ENCODE measurements around the gene LIN54. TPM values are rescaled to one million over a fixed set of nuclear protein-coding genes. Genes with fewer than 3 reads are reported as not detected.

LIN54 gene
- total and polyA plus RNA-seq, 9 of the 15 experiments (the other 6 are each of a cell fraction or from before 2014, with no cell fraction given), result 2.2 to 22.5 (median 15.8) TPM

- TF ChIP-seq ILK (tag; IDR thresholded peaks at IDR 0.05; ENCODE audit: borderline replicate concordance, low read depth), result no peak
- peak; percentile 69 for TF ChIP-seq ATF3 (IDR thresholded peaks at IDR 0.05)
- no peak for TF ChIP-seq ATF3 (CRISPR knock-in tag; conservative IDR thresholded peaks at IDR 0.05)
- no peak for TF ChIP-seq HBP1 (CRISPR knock-in tag; IDR thresholded peaks at IDR 0.05)
- TF ChIP-seq DPF2 (IDR thresholded peaks at IDR 0.05), result 0 out of 2 replicates have a peak, but pooled peaks have one; percentile 6
- no peak for TF ChIP-seq SMARCC2 (IDR thresholded peaks at IDR 0.05; ENCODE audit: low read depth)
- no peak for TF ChIP-seq MNT (conservative IDR thresholded peaks at IDR 0.05)
- no peak for TF ChIP-seq NR0B1 (IDR thresholded peaks at IDR 0.05; ENCODE audit: partially characterized antibody)
- TF ChIP-seq HMGN3 (IDR thresholded peaks at IDR 0.05; ENCODE audit: borderline replicate concordance, extremely low read depth, insufficient read length, low read depth, low read length), result no peak
- no peak for TF ChIP-seq NFE2L1 (tag; IDR thresholded peaks at IDR 0.05; ENCODE audit: borderline replicate concordance, low read depth)
- TF ChIP-seq ZNF277 (CRISPR knock-in tag; IDR thresholded peaks at IDR 0.05; ENCODE audit: borderline replicate concordance), result no peak
- no peak for TF ChIP-seq RBM34 (IDR thresholded peaks at IDR 0.05; ENCODE audit: borderline replicate concordance, insufficient read depth, low read length)
- no peak for TF ChIP-seq CHD4 (IDR thresholded peaks at IDR 0.05; ENCODE audit: insufficient read depth, insufficient replicate concordance, low read depth, low read length, poor library complexity, severe bottlenecking)
- no peak for TF ChIP-seq ZBTB12 (CRISPR knock-in tag; IDR thresholded peaks at IDR 0.05)
- no peak for TF ChIP-seq NCOA4 (IDR thresholded peaks at IDR 0.05; ENCODE audit: partially characterized antibody)
- no peak for TF ChIP-seq NEUROD1 (IDR thresholded peaks at IDR 0.05; ENCODE audit: borderline replicate concordance, low read depth, low read length, partially characterized antibody)
- no peak for TF ChIP-seq DMBX1 (CRISPR knock-in tag; IDR thresholded peaks at IDR 0.05; ENCODE audit: borderline replicate concordance)
These were observed 1.1 kb downstream of the LIN54 start (continued) for GRCh38 chr4:83009529-83009928.
